ENCODE measurements around the gene CDH23. TPM values are rescaled to one million over a fixed set of nuclear protein-coding genes. Genes with fewer than 3 reads are reported as not detected.
"Not testable (repeated sequence)": the region's sequence is repeated elsewhere in the genome, so short reads cannot be mapped to it uniquely, and the experiment has no call there.

The CDH23 gene
- total RNA-seq, 1 experiment from 2014 or later: 0.34 TPM

- no peaks in the 10 kb centered on the region for H3K9me3 ChIP-seq
- BruUV-seq (replicated peaks): no TSS peak
- Mint-ChIP-seq H3K4me3 (ENCODE audit: unreplicated experiment) (no peak overlapping the region), H3K9me3 (ENCODE audit: unreplicated experiment) (no peaks in the 10 kb centered on the region), H3K36me3 (ENCODE audit: insufficient read depth, unreplicated experiment) (no peaks in the 10 kb centered on the region), H3K4me1 (ENCODE audit: low read depth, unreplicated experiment) (no peaks in the 10 kb centered on the region), H3K27me3 (ENCODE audit: insufficient read depth, unreplicated experiment) (no peaks in the 10 kb centered on the region), H3K27ac (ENCODE audit: unreplicated experiment) (no peak overlapping the region)
- no peaks in the 10 kb centered on the region for H3K27me3 ChIP-seq (replicated peaks; ENCODE audit: control insufficient read depth, insufficient read depth, low read length)
- DNase-seq: no peak
- intact Hi-C loops (cut with micrococcal nuclease; ENCODE audit: unreplicated experiment): no loop called here
- ChIA-PET CTCF (interaction anchor here (0.8 kb wide), 1 partner anchor 28 kb away, joined by 3 read pairs; no protein-coding TSS in a partner anchor), POLR2A (no interaction called here)
- no peaks in the 10 kb centered on the region for H3K36me3 ChIP-seq (ENCODE audit: control insufficient read depth, insufficient read depth, low read length)
- TF ChIP-seq CTCF (IDR thresholded peaks at IDR 0.05; ENCODE audit: insufficient read depth in 1 of 2, low read depth in 1 of 2, low read length in 1 of 2, severe bottlenecking in 1 of 2, unreplicated experiment in 1 of 2): no peak
- H3K4me3 ChIP-seq (ENCODE audit: low read depth, low read length): no peak overlapping the region
- peaks cover 3% of the 10 kb centered on the region; the same call in 1 of the 2 replicates for H3K4me1 ChIP-seq
Measured at GRCh38 chr10:71597821-71598498, 201.2 kb downstream of the CDH23 start.

- ChIA-PET CTCF (no interaction called here), POLR2A (no interaction called here)
- no peaks in the 10 kb centered on the region for H3K36me3 ChIP-seq (ENCODE audit: control insufficient read depth, insufficient read depth, low read length)
- BruUV-seq (replicated peaks): no TSS peak
- Mint-ChIP-seq H3K36me3 (ENCODE audit: insufficient read depth, unreplicated experiment) (no peaks in the 10 kb centered on the region), H3K4me3 (ENCODE audit: unreplicated experiment) (no peak overlapping the region), H3K9me3 (ENCODE audit: unreplicated experiment) (no peaks in the 10 kb centered on the region), H3K27ac (ENCODE audit: unreplicated experiment) (no peak overlapping the region), H3K4me1 (ENCODE audit: low read depth, unreplicated experiment) (no peaks in the 10 kb centered on the region), H3K27me3 (ENCODE audit: insufficient read depth, unreplicated experiment) (no peaks in the 10 kb centered on the region)
- no peak for TF ChIP-seq CTCF (IDR thresholded peaks at IDR 0.05; ENCODE audit: insufficient read depth in 1 of 2, low read depth in 1 of 2, low read length in 1 of 2, severe bottlenecking in 1 of 2, unreplicated experiment in 1 of 2)
- no peak for DNase-seq
- no peak overlapping the region for H3K4me3 ChIP-seq (ENCODE audit: low read depth, low read length)
- intact Hi-C loops (cut with micrococcal nuclease; ENCODE audit: unreplicated experiment): no loop called here
- H3K27me3 ChIP-seq (replicated peaks; ENCODE audit: control insufficient read depth, insufficient read depth, low read length): no peaks in the 10 kb centered on the region
- peaks cover 3% of the 10 kb centered on the region; the same call in 1 of the 2 replicates for H3K4me1 ChIP-seq
- H3K9me3 ChIP-seq: no peaks in the 10 kb centered on the region
Measured at GRCh38 chr10:71598621-71599055, 201.9 kb downstream of the CDH23 start.

GRCh38 chr10:71599518-71599917, 202.8 kb downstream of the CDH23 start:
- Mint-ChIP-seq H3K27me3 (ENCODE audit: insufficient read depth, unreplicated experiment) (no peaks in the 10 kb centered on the region), H3K36me3 (ENCODE audit: insufficient read depth, unreplicated experiment) (no peaks in the 10 kb centered on the region), H3K4me3 (ENCODE audit: unreplicated experiment) (no peak overlapping the region), H3K27ac (ENCODE audit: unreplicated experiment) (no peak overlapping the region), H3K4me1 (ENCODE audit: low read depth, unreplicated experiment) (no peaks in the 10 kb centered on the region), H3K9me3 (ENCODE audit: unreplicated experiment) (no peaks in the 10 kb centered on the region)
- TF ChIP-seq CTCF (IDR thresholded peaks at IDR 0.05; ENCODE audit: insufficient read depth in 1 of 2, low read depth in 1 of 2, low read length in 1 of 2, severe bottlenecking in 1 of 2, unreplicated experiment in 1 of 2): no peak
- no peak for DNase-seq
- POLR2A ChIA-PET: no interaction called here
- intact Hi-C loops (cut with micrococcal nuclease; ENCODE audit: unreplicated experiment): no loop called here
- H3K36me3 ChIP-seq (ENCODE audit: control insufficient read depth, insufficient read depth, low read length): no peaks in the 10 kb centered on the region
- H3K4me1 ChIP-seq: peaks cover 3% of the 10 kb centered on the region; the same call in 1 of the 2 replicates
- H3K9me3 ChIP-seq: no peaks in the 10 kb centered on the region
- CTCF ChIA-PET: no interaction called here
- H3K27me3 ChIP-seq (replicated peaks; ENCODE audit: control insufficient read depth, insufficient read depth, low read length): no peaks in the 10 kb centered on the region
- BruUV-seq (replicated peaks): no TSS peak
- H3K4me3 ChIP-seq (ENCODE audit: low read depth, low read length): no peak overlapping the region

GRCh38 chr10:71600242-71600641, 203.5 kb downstream of the CDH23 start:
- H3K4me3 Mint-ChIP-seq (ENCODE audit: unreplicated experiment); H3K36me3 ChIP-seq (ENCODE audit: control insufficient read depth, insufficient read depth, low read length); H3K4me1 Mint-ChIP-seq (ENCODE audit: low read depth, unreplicated experiment); H3K27me3 Mint-ChIP-seq (ENCODE audit: insufficient read depth, unreplicated experiment); H3K4me1 ChIP-seq; intact Hi-C loops (cut with micrococcal nuclease; ENCODE audit: unreplicated experiment); BruUV-seq (replicated peaks); H3K36me3 Mint-ChIP-seq (ENCODE audit: insufficient read depth, unreplicated experiment); H3K27ac Mint-ChIP-seq (ENCODE audit: unreplicated experiment); H3K4me3 ChIP-seq (ENCODE audit: low read depth, low read length); POLR2A ChIA-PET; DNase-seq; H3K9me3 Mint-ChIP-seq (ENCODE audit: unreplicated experiment); H3K27me3 ChIP-seq (replicated peaks; ENCODE audit: control insufficient read depth, insufficient read depth, low read length); H3K9me3 ChIP-seq: not testable (repeated sequence)
- CTCF ChIA-PET: interaction anchor here (0.7 kb wide), 1 partner anchor 212 kb away, joined by 3 read pairs; no protein-coding TSS in a partner anchor

Data from Caco-2 (cell line).